GM12878 (cell line): ENCODE measurements around the gene DDX39B. TPM values are rescaled to one million over a fixed set of nuclear protein-coding genes. Genes with fewer than 3 reads are reported as not detected.

ENCODE experiments used
- CHD2 ChIP-seq: IDR thresholded peaks from 2 replicates; pipeline ENCODE4 v1.6.1; 2011; ENCODE audit warnings: low read depth, low read length, improper control_type of control experiment, borderline replicate concordance
- HCFC1 ChIP-seq: fragments of 150-350 bp; IDR thresholded peaks from 2 replicates; pipeline ENCODE4 v1.6.1; 2014; ENCODE audit warnings: low read length
- MEF2B ChIP-seq: fragments of 450-650 bp; IDR thresholded peaks from 2 replicates; pipeline ENCODE4 v1.6.1; 2018; ENCODE audit warnings: mild to moderate bottlenecking, moderate library complexity; ENCODE audit not compliant: partially characterized antibody, poor library complexity, severe bottlenecking
- PML ChIP-seq: IDR thresholded peaks from 2 replicates; pipeline ENCODE4 v1.6.1; 2012; ENCODE audit warnings: low read length, inconsistent platforms
- RCOR1 ChIP-seq: conservative IDR thresholded peaks from 2 replicates; pipeline ENCODE4 v1.6.1; 2012; ENCODE audit warnings: low read depth, low read length, improper control_type of control experiment
- polyA plus RNA-seq, 11 experiments: library from polyadenylated mRNA; depleted of rRNA in 4 of 11; unstranded in 6 of 11; stranded (reverse) in 5 of 11; fragments of >200 nt; fragmentation: Nextera tagmentation in 4 of 11; fragmentation: Illumina TruSeq in 1 of 11; extraction: Ambion mirVana in 4 of 11; extraction: Trizol in 1 of 11; gene quantifications; 1 replicate in 1 of 11; 2 replicates in 10 of 11; pipeline versions ENCODE4 v1.2.1 to v1.2.3, GENCODE V29; 2011 to 2016; ENCODE audit warnings: inconsistent platforms in 2 of 11, missing spikeins in 2 of 11, low read depth in 1 of 11
- total RNA-seq, 4 experiments: library from RNA; depleted of rRNA in 3 of 4; stranded (reverse); fragments of >200 nt in 3 of 4; fragmentation: Illumina TruSeq in 1 of 4; extraction: Trizol in 1 of 4; gene quantifications; 2 replicates each; pipeline versions ENCODE4 v1.2.1 to v1.2.3, GENCODE V29; 2013 to 2021
- TF ChIP-seq, protein P1 (sequence below): IDR thresholded peaks from 2 replicates; pipeline ENCODE4 v1.6.1; 2012; ENCODE audit warnings: low read depth, low read length, improper control_type of control experiment
- TF ChIP-seq, protein P2 (sequence below): IDR thresholded peaks from 2 replicates; pipeline ENCODE4 v1.6.1; 2011; ENCODE audit warnings: mild to moderate bottlenecking, low read depth, low read length, moderate library complexity; ENCODE audit not compliant: insufficient replicate concordance

DDX39B gene
- total and polyA plus RNA-seq, 10 of the 15 experiments (the other 5 are each of a cell fraction or from before 2014, with no cell fraction given) = 271 to 661 (median 330) TPM

DNA sequence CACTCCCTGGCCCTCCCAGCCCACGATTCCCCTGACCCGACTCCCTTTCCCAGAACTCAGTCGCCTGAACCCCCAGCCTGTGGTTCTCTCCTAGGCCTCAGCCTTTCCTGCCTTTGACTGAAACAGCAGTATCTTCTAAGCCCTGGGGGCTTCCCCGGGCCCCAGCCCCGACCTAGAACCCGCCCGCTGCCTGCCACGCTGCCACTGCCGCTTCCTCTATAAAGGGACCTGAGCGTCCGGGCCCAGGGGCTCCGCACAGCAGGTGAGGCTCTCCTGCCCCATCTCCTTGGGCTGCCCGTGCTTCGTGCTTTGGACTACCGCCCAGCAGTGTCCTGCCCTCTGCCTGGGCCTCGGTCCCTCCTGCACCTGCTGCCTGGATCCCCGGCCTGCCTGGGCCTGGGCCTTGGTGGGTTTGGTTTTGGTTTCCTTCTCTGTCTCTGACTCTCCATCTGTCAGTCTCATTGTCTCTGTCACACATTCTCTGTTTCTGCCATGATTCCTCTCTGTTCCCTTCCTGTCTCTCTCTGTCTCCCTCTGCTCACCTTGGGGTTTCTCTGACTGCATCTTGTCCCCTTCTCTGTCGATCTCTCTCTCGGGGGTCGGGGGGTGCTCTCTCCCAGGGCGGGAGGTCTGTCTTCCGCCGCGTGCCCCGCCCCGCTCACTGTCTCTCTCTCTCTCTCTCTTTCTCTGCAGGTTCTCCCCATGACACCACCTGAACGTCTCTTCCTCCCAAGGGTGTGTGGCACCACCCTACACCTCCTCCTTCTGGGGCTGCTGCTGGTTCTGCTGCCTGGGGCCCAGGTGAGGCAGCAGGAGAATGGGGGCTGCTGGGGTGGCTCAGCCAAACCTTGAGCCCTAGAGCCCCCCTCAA lies 30.5 kb upstream of the DDX39B start, which contains the start of gene LTA (continued):
- TF ChIP-seq, protein P1, sequence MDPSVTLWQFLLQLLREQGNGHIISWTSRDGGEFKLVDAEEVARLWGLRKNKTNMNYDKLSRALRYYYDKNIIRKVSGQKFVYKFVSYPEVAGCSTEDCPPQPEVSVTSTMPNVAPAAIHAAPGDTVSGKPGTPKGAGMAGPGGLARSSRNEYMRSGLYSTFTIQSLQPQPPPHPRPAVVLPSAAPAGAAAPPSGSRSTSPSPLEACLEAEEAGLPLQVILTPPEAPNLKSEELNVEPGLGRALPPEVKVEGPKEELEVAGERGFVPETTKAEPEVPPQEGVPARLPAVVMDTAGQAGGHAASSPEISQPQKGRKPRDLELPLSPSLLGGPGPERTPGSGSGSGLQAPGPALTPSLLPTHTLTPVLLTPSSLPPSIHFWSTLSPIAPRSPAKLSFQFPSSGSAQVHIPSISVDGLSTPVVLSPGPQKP = no peak
- 0 out of 2 replicates have a peak, but pooled peaks have one; percentile 18 for TF ChIP-seq CHD2
- TF ChIP-seq PML = no peak
- TF ChIP-seq MEF2B = peak; percentile 40
- 0 out of 2 replicates have a peak, but pooled peaks have one; percentile 16 for TF ChIP-seq HCFC1
- 0 out of 2 replicates have a peak, but pooled peaks have one; percentile 33 for TF ChIP-seq RCOR1
- TF ChIP-seq, protein P2, sequence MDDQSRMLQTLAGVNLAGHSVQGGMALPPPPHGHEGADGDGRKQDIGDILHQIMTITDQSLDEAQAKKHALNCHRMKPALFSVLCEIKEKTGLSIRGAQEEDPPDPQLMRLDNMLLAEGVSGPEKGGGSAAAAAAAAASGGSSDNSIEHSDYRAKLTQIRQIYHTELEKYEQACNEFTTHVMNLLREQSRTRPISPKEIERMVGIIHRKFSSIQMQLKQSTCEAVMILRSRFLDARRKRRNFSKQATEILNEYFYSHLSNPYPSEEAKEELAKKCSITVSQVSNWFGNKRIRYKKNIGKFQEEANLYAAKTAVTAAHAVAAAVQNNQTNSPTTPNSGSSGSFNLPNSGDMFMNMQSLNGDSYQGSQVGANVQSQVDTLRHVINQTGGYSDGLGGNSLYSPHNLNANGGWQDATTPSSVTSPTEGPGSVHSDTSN = peak; percentile 63
- TF ChIP-seq, all 136 proteins: peak for 37
